HL-60 (cell line): Measurements from ENCODE around the gene ATG10.

Experiments used
- DNase-seq, 2 experiments: peaks; one replicate each; pipeline ENCODE4 v3.0.0-alpha.2; 2010 to 2020; ENCODE audit warnings: low read depth in 1 of 2, low spot score in 1 of 2
- H3K27ac ChIP-seq: fragments of 250-450 bp; sonication (Bioruptor Pico); replicated peaks from 2 replicates; pipeline ENCODE4 v1.5.1; 2020; ENCODE audit warnings: mild to moderate bottlenecking, moderate library complexity
- H3K27me3 ChIP-seq: fragments of 250-450 bp; sonication (Bioruptor Pico); 2 replicates; pipeline ENCODE4 v1.5.1; 2021; ENCODE audit warnings: mild to moderate bottlenecking, moderate library complexity; ENCODE audit not compliant: insufficient read depth, poor library complexity, severe bottlenecking
- H3K4me3 ChIP-seq: replicated peaks from 2 replicates; pipeline ENCODE4 v1.5.1; 2011; ENCODE audit warnings: mild to moderate bottlenecking, control low read depth, low read length; ENCODE audit not compliant: insufficient read depth
- CTCF ChIP-seq: IDR thresholded peaks from one replicate; pipeline ENCODE4 v1.5.1; 2011; ENCODE audit warnings: low read length, control low read depth, inconsistent platforms; ENCODE audit not compliant: insufficient read depth
- GABPA ChIP-seq: IDR thresholded peaks from 2 replicates; pipeline ENCODE4 v1.6.1; 2012; ENCODE audit warnings: low read depth
- POLR2AphosphoS5 ChIP-seq: IDR thresholded peaks from 2 replicates; pipeline ENCODE4 v1.6.1; 2012; ENCODE audit warnings: low read depth
- REST ChIP-seq: IDR thresholded peaks from 2 replicates; pipeline ENCODE4 v1.6.1; 2012; ENCODE audit warnings: low read depth; ENCODE audit not compliant: insufficient replicate concordance
- SPI1 ChIP-seq: IDR thresholded peaks from 2 replicates; pipeline ENCODE4 v1.6.1; 2012; ENCODE audit warnings: low read depth, mild to moderate bottlenecking, borderline replicate concordance

Gene ATG10

GRCh38 chr5:82147860-82148573 is 176.2 kb downstream of the ATG10 start:
- DNase-seq = no peak
- Histone ChIP-seq H3K27ac (no peak overlapping the region), H3K4me3 (no peak overlapping the region), H3K27me3 (no peaks in the 10 kb centered on the region)
- TF ChIP-seq POLR2AphosphoS5 = no peak

- no peak for DNase-seq
- Histone ChIP-seq H3K27me3 (no peaks in the 10 kb centered on the region), H3K27ac (no peak overlapping the region), H3K4me3 (no peak overlapping the region)
- TF ChIP-seq CTCF = no peak
- TF ChIP-seq SPI1 = no peak
- no peak for TF ChIP-seq REST
- TF ChIP-seq POLR2AphosphoS5 = no peak
- TF ChIP-seq GABPA = no peak
Measured at GRCh38 chr5:82149434-82149833, 177.6 kb downstream of the ATG10 start.

GRCh38 chr5:82150559-82150958 is 178.7 kb downstream of the ATG10 start:
- no peak for DNase-seq
- Histone ChIP-seq H3K27me3 (no peaks in the 10 kb centered on the region), H3K27ac (no peak overlapping the region), H3K4me3 (no peak overlapping the region)
- TF ChIP-seq CTCF (no peak), REST (no peak), POLR2AphosphoS5 (no peak), GABPA (no peak), SPI1 (no peak)

GRCh38 chr5:82151204-82151603 is 179.4 kb downstream of the ATG10 start:
- Histone ChIP-seq H3K4me3 (no peak overlapping the region), H3K27me3 (no peaks in the 10 kb centered on the region), H3K27ac (no peak overlapping the region)
- TF ChIP-seq GABPA = no peak
- no peak for TF ChIP-seq SPI1
- TF ChIP-seq REST = no peak
- TF ChIP-seq POLR2AphosphoS5 = no peak
- no peak for TF ChIP-seq CTCF
- DNase-seq = no peak
